SK-N-SH treated with all-trans-retinoic acid at 6 μM for 48 hours (cell line): ENCODE results near the gene USP40.

Experiments
- ZNF8 ChIP-seq: fragments of 450-650 bp; formaldehyde crosslinking; IDR thresholded peaks from 2 replicates; pipeline ENCODE4 v1.5.0; 2020; ENCODE audit warnings: mild to moderate bottlenecking, moderate library complexity
- TF ChIP-seq, protein P1 (sequence below): fragments of 250-450 bp; sonication (Bioruptor Pico); IDR thresholded peaks from 2 replicates; pipeline ENCODE4 v1.8.0; 2021; ENCODE audit warnings: low read depth, mild to moderate bottlenecking, moderate library complexity, borderline replicate concordance
- TF ChIP-seq, protein P2 (sequence below): fragments of 250-450 bp; sonication (Bioruptor Pico); IDR thresholded peaks from 2 replicates; pipeline ENCODE4 v1.5.1; 2021; ENCODE audit warnings: mild to moderate bottlenecking, moderate library complexity

DNA sequence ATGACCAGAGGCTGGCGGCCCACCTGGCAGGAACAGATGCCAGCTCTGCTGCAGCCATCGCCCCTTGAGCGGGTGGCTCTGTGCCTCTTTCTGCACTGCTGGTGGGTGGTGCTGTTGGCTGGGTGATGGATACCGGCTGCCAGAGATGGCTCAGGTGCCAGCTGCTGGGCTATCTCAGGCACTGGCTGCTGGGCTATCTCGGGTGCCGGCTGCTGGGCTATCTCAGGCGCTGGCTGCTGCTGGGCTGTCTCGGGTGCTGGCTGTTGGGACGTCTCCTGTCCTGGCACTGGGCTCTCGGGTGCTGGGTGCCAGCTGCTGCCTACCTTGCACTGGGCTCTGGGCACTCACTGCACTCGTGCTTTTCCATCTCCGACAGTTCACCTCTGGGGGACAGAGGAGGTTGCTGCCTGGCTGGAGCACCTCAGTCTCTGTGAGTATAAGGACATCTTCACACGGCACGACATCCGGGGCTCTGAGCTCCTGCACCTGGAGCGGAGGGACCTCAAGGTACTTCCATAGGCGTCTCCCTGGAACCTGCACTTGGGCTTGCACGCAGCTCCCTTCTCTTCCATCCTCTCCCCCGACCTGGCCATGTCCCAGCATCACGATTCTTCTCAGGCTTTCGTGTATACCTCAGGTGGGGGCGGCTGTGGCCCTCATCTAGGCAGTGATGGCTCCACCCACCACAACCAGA lies 98.4 kb downstream of the USP40 start:
- no peak for TF ChIP-seq ZNF8 (CRISPR knock-in tag)
- TF ChIP-seq, protein P1, sequence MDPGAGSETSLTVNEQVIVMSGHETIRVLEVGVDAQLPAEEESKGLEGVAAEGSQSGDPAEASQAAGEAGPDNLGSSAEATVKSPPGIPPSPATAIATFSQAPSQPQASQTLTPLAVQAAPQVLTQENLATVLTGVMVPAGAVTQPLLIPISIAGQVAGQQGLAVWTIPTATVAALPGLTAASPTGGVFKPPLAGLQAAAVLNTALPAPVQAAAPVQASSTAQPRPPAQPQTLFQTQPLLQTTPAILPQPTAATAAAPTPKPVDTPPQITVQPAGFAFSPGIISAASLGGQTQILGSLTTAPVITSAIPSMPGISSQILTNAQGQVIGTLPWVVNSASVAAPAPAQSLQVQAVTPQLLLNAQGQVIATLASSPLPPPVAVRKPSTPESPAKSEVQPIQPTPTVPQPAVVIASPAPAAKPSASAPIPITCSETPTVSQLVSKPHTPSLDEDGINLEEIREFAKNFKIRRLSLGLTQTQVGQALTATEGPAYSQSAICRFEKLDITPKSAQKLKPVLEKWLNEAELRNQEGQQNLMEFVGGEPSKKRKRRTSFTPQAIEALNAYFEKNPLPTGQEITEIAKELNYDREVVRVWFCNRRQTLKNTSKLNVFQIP (CRISPR knock-in tag) = no peak
- TF ChIP-seq, protein P2, sequence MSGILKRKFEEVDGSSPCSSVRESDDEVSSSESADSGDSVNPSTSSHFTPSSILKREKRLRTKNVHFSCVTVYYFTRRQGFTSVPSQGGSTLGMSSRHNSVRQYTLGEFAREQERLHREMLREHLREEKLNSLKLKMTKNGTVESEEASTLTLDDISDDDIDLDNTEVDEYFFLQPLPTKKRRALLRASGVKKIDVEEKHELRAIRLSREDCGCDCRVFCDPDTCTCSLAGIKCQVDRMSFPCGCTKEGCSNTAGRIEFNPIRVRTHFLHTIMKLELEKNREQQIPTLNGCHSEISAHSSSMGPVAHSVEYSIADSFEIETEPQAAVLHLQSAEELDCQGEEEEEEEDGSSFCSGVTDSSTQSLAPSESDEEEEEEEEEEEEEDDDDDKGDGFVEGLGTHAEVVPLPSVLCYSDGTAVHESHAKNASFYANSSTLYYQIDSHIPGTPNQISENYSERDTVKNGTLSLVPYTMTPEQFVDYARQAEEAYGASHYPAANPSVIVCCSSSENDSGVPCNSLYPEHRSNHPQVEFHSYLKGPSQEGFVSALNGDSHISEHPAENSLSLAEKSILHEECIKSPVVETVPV = no peak
